ENCODE data around the gene SELENOI.
"Not testable (repeated sequence)": the region's sequence is repeated elsewhere in the genome, so short reads cannot be mapped to it uniquely, and the experiment has no call there.

Gene SELENOI

GRCh38 chr2:26327291-26328272, 18.4 kb upstream of the SELENOI start:
- no peak for DNase-seq

GRCh38 chr2:26329083-26329482, 16.9 kb upstream of the SELENOI start:
- DNase-seq: not testable (repeated sequence)

- peak; percentile 76 for DNase-seq
These were observed 15.8 kb upstream of the SELENOI start for GRCh38 chr2:26330114-26330549.

GRCh38 chr2:26330604-26331003, 15.3 kb upstream of the SELENOI start:
- DNase-seq: no peak

- DNase-seq: not testable (repeated sequence)
These were observed 14.6 kb upstream of the SELENOI start for GRCh38 chr2:26331321-26331720.

GRCh38 chr2:26333293-26333692, 12.7 kb upstream of the SELENOI start:
- DNase-seq: no peak

GRCh38 chr2:26335231-26335630, 10.7 kb upstream of the SELENOI start:
- DNase-seq: no peak

- DNase-seq: no peak
These were observed 9.2 kb upstream of the SELENOI start for GRCh38 chr2:26336719-26337118.

- no peak for DNase-seq
These were observed 8.6 kb upstream of the SELENOI start for GRCh38 chr2:26337298-26337697.

GRCh38 chr2:26340831-26341230, 5.1 kb upstream of the SELENOI start:
- no peak for DNase-seq

GRCh38 chr2:26344581-26345282, 1.2 kb upstream of the SELENOI start:
- DNase-seq: no peak

GRCh38 chr2:26345283-26345544, 729 bp upstream of the SELENOI start:
- DNase-seq: no peak

- DNase-seq: peak; percentile 62
These were observed 611 bp downstream of the SELENOI start, which contains the start of gene ADGRF3 for GRCh38 chr2:26346454-26347053. Gene ADGRF3, minus strand, starts transcription at chr2:26346789. Its CDS starts 555 bp downstream, at chr2:26346234.

- no peak for DNase-seq
These were observed 1.4 kb downstream of the SELENOI start for GRCh38 chr2:26347286-26347865.

- DNase-seq: no peak
These were observed 3.7 kb downstream of the SELENOI start for GRCh38 chr2:26349690-26350089.

- DNase-seq: no peak
These were observed 5.6 kb downstream of the SELENOI start for GRCh38 chr2:26351375-26352090.

GRCh38 chr2:26352892-26353291, 6.9 kb downstream of the SELENOI start:
- peak; percentile 17 for DNase-seq

- not testable (repeated sequence) for DNase-seq
These were observed 8.5 kb downstream of the SELENOI start for GRCh38 chr2:26354469-26354868.

- DNase-seq: no peak
These were observed 9.4 kb downstream of the SELENOI start for GRCh38 chr2:26355038-26355995.

GRCh38 chr2:26356111-26356510, 10.2 kb downstream of the SELENOI start:
- DNase-seq: no peak

- DNase-seq: no peak
These were observed 10.8 kb downstream of the SELENOI start for GRCh38 chr2:26356771-26357170.

Data from CD4-positive, alpha-beta T cell treated with Interleukin-4 for 4 hours (primary cell).